Measurements from ENCODE around the gene ATP5PB.
A peak's percentile ranks its signal among the peaks of the same experiment; 100 is the strongest.

ATP5PB gene

GRCh38 chr1:111448918-111449702 lies at the start of gene ATP5PB, which contains the start of gene WDR77:
ATP5PB (plus strand) TSS chr1:111449464; CDS start chr1:111449542, 78 bp downstream.
WDR77 (minus strand) TSS chr1:111449256; CDS start chr1:111449169, 87 bp downstream.
- Histone ChIP-seq H3K27ac (peak within 1 kb of the TSS; percentile 89), H3K36me3 (peaks cover 21% of the 10 kb centered on the region), H3K4me3 (ENCODE audit: low read depth in 1 of 2, low read length in 1 of 2) (peak within 1 kb of the TSS; percentile 89 to 93), H3K27me3 (no peaks in the 10 kb centered on the region), H3K9me3 (no peaks in the 10 kb centered on the region), H3K4me1 (ENCODE audit: control insufficient read depth in 1 of 2, insufficient read depth in 1 of 2, low read depth in 1 of 2, low read length in 1 of 2) (peaks cover 21 to 32% of the 10 kb centered on the region in 2 experiments)
- TF ChIP-seq CTCF (IDR thresholded peaks at IDR 0.05): peak; percentile 23

- H3K27me3 ChIP-seq: peaks cover 39% of the 10 kb centered on the region
- H3K4me1 ChIP-seq (ENCODE audit: control insufficient read depth in 1 of 2, insufficient read depth in 1 of 2, low read depth in 1 of 2, low read length in 1 of 2): peaks cover 0 to 5% of the 10 kb centered on the region in 2 experiments
- no peak overlapping the region for H3K27ac ChIP-seq
- no peak overlapping the region for H3K4me3 ChIP-seq (ENCODE audit: low read depth in 1 of 2, low read length in 1 of 2)
- peak; percentile 54 for TF ChIP-seq CTCF (IDR thresholded peaks at IDR 0.05)
- H3K36me3 ChIP-seq: no peaks in the 10 kb centered on the region
- H3K9me3 ChIP-seq: no peaks in the 10 kb centered on the region
Measured at GRCh38 chr1:111399792-111400610, 49.3 kb upstream of the ATP5PB start.

- H3K9me3 ChIP-seq: no peaks in the 10 kb centered on the region
- peaks cover 49% of the 10 kb centered on the region for H3K27me3 ChIP-seq
- no peak for TF ChIP-seq CTCF (IDR thresholded peaks at IDR 0.05)
- H3K27ac ChIP-seq: no peak overlapping the region
- no peak overlapping the region for H3K4me3 ChIP-seq (ENCODE audit: low read depth in 1 of 2, low read length in 1 of 2)
- peaks cover 0 to 5% of the 10 kb centered on the region in 2 experiments for H3K4me1 ChIP-seq (ENCODE audit: control insufficient read depth in 1 of 2, insufficient read depth in 1 of 2, low read depth in 1 of 2, low read length in 1 of 2)
- no peaks in the 10 kb centered on the region for H3K36me3 ChIP-seq
Measured at GRCh38 chr1:111402083-111402482, 47.2 kb upstream of the ATP5PB start.

GRCh38 chr1:111404588-111404987 lies 44.7 kb upstream of the ATP5PB start:
- Histone ChIP-seq H3K9me3 (no peaks in the 10 kb centered on the region), H3K36me3 (no peaks in the 10 kb centered on the region), H3K4me1 (ENCODE audit: control insufficient read depth in 1 of 2, insufficient read depth in 1 of 2, low read depth in 1 of 2, low read length in 1 of 2) (peaks cover 0 to 5% of the 10 kb centered on the region in 2 experiments), H3K27ac (no peak overlapping the region), H3K4me3 (ENCODE audit: low read depth in 1 of 2, low read length in 1 of 2) (no peak overlapping the region), H3K27me3 (peaks cover 39% of the 10 kb centered on the region)
- no peak for TF ChIP-seq CTCF (IDR thresholded peaks at IDR 0.05)

- H3K9me3 ChIP-seq: no peaks in the 10 kb centered on the region
- no peak overlapping the region for H3K4me3 ChIP-seq (ENCODE audit: low read depth in 1 of 2, low read length in 1 of 2)
- TF ChIP-seq CTCF (IDR thresholded peaks at IDR 0.05): no peak
- H3K27me3 ChIP-seq: peaks cover 35% of the 10 kb centered on the region
- H3K27ac ChIP-seq: no peak overlapping the region
- no peaks in the 10 kb centered on the region for H3K4me1 ChIP-seq (ENCODE audit: control insufficient read depth in 1 of 2, insufficient read depth in 1 of 2, low read depth in 1 of 2, low read length in 1 of 2)
- no peaks in the 10 kb centered on the region for H3K36me3 ChIP-seq
Measured at GRCh38 chr1:111406321-111406768, 42.9 kb upstream of the ATP5PB start.
